GM12892 (cell line): Measurements from ENCODE around the gene SPSB1.

Experiments
- POLR2A ChIP-seq: IDR thresholded peaks from 2 replicates; pipeline ENCODE4 v1.6.1; 2011; ENCODE audit warnings: low read depth, low read length, control low read depth
- POLR2AphosphoS5 ChIP-seq: IDR thresholded peaks from 2 replicates; pipeline ENCODE4 v1.6.1; 2011; ENCODE audit warnings: low read depth, low read length, control low read depth

DNA sequence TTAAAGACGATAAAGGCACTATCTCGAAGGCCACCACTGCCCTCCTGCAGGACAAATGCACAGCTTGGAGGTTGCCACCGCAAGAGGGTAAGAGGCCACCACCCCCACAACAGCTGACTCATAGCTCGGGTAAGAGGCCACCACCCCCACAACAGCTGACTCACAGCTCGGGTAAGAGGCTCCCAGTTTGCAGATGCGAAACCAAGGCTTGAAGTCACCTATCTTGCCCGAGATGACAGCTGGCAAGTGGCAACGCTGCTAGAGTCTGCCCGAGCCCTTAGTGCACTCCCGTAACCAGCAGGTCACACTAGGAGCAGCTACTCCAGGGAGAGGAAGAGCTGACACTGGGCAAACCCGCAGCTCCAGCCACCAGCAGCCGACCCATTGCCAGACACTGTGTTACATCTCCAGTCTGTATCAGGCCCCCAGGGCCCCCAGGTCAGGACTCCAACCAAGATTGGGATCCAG lies 17.1 kb upstream of the SPSB1 start:
- TF ChIP-seq POLR2A (no peak), POLR2AphosphoS5 (no peak)
